NCI-H510A treated with DMSO at 0.1 percent for 48 hours (cell line): ENCODE results near the gene MSI2.
"Not testable (repeated sequence)": the region's sequence is repeated elsewhere in the genome, so short reads cannot be mapped to it uniquely, and the experiment has no call there.

ENCODE experiments used
- DNase-seq: peaks from one replicate; lab custom pipeline; 2025; lab: John Stamatoyannopoulos, UW

Gene MSI2

DNA sequence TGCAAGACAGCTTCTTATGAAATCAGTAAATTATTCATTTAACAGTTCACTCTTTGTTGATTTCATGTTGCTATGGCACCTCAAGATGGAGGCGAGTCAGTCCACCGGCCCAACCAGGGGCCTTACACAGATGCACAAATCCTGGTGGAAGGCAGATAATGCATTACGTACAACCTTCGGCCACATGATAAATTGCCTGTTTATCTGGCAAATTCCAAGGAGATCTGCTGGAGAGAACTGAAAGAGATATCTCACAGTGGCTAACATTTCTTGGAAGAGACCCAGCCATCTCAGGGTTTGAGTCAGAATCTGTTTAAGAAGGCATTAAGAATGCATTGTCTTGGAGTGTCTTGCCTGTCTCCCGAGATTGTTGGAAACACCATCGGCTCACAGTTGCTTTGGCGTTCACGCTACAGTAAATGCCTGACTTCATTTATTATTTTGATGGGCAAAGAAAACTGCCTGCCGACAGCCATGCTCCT is 225.6 kb downstream of the MSI2 start:
- DNase-seq = no peak

DNA sequence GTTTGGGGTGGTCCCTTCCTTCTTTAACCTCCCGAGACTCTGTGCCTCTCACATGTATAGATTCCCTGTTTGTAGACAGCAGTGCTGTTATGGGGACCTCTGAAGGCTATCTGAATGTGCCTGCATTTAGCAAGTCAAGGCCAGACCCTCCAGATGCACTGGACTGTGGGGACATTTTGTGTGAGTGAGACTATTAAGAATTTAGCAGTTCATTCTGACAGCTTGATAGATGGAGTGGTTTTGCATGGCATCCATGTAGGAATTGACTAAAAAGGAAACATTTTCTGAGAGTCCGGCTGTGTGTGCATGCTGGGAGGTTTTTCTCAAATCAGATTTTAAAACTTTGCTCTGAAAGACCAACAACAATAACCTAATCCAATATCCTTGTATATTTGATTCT is 226.3 kb downstream of the MSI2 start:
- DNase-seq = no peak

DNA sequence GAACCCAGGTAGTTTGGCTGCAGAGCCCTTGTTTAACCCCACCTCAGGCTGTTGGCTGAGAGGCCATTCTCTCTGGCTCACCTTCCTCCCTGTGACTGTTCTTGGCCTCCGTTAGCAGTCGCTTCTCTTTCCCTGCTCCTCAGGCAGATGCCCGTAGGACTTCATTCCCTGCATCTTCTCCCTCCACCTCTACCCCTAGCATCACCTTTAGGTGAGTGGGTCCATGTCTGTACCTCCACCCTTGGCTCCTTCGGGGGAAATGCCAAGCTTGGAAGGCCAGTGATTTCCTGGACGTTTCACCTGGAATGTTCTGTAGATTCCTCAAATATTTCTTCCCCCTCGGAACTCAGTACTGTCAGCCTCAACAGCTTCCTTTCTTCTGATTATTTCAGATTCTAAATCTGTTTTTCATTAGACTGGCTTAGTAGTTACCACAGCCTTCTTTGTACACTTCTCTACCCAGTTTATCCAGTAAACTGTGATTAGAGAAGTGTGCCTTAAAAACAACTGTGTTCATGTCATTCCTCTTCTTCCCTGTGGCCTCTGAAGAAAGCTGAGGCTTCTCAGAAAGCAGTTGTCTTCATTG is 227.9 kb downstream of the MSI2 start:
- no peak for DNase-seq

DNA sequence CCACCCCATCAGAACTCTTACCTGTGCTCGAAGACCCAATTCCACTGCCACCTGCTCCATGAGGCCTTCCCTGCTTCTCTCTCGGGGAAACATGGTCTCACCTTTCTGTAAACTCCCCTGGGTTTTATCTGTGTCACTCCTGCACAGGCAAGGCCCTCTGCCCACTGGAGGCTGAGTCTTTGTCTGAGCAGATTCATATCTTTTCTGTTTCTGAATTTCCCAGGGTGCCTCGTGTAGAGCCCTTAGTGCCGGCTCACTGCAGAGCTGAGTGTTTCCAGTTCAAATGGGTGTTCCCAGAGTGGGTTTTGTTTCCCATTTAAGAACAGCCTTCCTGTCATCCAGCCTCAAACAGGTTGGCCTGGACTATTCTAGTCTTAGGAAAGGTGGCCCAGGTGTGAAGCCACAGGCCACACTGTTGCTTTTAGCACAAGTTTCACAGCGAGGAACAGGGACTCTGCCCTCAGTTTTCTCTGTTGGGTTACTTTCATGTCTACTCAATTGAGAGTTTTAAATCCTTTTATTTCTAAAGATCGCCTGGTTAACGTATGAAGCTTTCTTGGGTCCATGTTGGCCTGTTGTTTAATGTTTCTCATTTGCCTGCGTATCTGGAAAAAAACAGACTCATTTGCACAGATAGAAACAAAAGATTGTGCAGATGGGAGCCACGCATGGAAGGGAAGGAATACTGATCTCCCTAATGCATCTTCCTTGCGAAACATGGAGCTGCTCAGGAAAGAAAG is 228.7 kb downstream of the MSI2 start:
- DNase-seq = peak; percentile 85

DNA sequence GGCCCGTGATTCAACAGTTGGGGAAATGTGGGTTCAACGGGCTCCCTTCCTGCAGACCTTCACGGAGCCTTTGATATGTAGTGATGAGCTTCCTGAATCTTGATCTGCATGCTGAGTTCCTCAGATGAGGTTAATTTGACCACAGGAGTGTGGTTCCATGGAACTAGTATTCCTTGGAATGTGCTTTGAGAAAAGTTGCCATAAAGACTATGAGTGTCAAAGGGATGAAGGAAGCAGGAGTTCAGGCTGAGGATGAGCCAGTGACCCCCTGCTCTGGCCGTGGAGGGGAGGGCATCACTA is 229.2 kb downstream of the MSI2 start:
- no peak for DNase-seq

DNA sequence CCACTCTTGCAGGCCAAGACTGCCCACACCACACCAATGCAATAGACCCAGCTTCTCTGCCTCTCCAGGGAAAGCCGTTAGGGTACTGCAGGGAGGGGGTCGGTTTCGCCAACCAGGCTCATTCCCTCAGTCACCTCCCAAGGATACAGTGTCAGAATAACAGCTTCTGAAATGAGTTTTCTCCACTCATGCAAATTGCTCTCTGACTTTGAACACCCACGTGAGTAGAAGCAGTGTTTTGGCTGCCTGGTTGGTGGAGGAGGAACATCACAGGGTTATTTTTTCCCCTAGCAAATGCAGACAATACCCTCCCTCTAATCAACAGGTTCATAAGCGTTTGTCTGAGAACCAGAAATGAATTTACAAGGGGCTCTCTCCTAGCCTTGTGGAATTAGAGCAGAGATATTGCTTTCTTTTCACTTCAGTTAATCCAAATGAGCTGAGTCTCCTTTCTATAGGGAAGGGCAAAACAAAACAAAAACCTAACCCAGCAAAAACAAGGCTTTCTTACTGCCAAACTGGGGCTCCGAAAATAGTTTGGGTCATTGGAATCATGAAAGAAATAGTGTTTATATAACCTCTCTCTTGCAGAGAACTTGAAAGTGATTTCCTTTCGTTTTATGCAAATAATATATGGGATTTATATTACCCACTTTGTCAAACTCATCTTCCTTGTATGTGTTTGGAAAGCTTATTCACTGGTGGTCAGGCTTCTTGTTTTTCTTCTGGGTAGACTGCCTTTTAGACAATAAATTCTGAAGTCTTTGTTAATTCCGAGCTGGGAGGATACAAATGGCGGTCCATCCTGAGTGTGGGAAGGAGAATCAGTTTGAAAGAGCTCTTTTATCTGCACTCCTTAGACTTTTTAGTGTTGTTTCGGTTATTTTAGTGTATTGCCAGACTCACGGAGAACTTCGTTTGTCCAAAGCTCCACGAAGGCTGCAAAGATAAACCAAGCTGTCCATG is 229.9 kb downstream of the MSI2 start:
- DNase-seq = no peak

DNA sequence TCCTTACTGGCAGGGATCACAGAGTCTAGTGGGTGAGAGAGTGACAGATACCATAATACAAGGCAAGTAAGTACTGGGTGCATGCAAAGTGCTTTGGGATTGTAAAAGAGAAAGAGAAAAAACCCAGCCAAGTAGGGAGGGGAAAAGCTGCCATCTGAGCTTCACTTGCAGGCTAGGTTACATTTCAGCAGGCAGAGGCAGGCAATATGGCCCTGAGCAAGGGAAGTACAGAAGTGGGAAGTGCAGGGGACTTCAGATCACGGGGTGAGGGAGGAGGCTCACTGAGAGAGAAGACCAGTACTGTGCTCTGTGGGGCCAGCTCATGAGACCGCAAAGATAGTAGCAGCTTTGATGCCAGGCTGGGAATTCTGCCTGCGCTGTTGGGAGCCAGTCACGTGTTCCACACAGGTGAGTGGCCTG is 230.6 kb downstream of the MSI2 start:
- no peak for DNase-seq

DNA sequence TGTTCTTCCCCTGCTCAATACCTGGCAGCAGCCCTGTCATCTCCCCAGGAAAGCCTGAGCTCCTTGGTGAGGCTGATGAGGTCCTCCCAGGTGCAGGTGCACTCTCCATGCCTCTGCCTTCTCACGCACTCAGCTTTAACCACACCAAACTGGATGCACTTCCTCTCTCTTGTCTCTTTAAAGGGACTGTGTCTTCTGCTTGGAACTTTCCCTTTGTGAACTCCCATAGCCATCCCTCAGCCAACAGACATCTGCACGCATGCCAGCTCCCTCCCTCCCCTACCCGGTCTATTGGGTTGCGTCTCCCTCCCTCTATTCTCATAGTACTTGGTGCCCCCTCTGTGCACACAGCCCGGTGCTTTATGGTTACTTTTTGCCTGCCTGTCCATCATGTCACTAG is 231.2 kb downstream of the MSI2 start:
- peak; percentile 30 for DNase-seq

DNA sequence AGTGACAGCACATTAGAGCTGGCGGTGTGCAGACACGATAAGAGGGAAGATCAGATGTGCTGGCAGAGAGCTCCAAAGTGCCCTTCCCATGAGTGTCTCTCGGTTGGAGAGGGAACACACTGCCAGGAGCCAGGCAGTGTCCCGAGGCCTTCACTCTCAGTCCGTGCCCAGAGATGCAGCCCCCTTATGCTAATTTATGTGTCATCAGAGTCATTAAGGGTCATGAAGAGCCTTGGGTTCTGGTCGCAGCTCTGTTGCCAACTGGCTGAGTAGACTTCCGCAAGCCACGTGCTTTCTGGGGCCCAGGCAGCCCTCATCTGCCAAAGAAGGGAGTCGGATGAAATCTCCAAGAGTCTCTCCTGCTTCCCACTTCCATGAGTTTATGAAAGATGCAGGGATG is 232.5 kb downstream of the MSI2 start:
- peak; percentile 34 for DNase-seq

DNA sequence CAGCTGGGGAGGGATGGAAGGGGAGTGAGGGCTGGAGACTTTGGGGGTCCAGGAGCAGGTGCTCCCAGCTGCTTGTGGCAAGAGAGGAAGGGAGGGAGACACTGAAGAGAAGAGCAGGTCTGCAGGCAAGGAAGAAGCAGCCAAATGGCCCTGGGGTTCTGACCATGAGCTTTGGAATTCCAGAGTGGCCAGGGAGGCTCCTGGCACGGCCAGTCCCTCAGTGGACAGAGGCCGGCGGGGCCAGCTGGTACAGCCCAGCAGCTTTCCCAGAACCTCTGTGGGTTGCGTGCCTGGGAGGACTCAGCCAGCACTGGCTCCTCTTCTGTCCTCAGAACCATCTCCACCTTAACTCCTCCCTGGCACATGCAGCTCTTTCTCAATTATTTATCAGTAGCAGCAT is 233.0 kb downstream of the MSI2 start:
- DNase-seq = no peak

DNA sequence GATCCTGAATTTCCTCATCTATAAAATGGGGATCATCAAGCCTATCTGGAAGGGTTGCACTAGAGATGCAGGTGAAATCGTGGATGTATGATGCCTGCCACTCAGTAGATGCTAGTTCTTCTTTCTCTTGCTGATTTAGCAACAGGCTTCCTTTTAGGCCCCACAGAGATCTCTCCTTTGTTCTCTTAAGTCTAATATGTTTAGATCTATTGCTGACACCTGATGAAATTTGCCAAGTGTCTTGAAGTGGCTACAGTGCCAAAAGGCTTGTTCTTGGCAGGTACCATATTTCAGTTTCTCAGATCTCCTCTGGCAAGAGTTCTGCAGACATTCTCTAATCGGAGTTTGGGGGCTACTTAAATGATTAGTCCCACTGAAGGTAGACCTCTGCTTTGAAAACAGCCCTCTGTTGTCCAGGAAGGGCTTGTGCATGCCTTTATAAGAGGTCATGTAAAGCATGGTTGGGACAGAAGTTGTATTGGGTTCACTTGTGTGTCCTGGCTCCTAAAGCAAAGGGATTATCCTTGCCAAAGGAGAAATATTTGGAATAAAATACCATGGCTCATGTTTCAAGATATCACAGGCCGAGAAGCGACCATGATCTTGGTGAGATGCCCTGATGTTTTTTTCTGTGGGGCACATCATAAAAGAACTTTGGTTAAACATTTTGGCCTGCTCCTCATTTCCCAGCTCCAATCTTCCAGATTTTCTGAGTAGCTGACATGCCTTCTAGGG is 234.0 kb downstream of the MSI2 start:
- no peak for DNase-seq

DNA sequence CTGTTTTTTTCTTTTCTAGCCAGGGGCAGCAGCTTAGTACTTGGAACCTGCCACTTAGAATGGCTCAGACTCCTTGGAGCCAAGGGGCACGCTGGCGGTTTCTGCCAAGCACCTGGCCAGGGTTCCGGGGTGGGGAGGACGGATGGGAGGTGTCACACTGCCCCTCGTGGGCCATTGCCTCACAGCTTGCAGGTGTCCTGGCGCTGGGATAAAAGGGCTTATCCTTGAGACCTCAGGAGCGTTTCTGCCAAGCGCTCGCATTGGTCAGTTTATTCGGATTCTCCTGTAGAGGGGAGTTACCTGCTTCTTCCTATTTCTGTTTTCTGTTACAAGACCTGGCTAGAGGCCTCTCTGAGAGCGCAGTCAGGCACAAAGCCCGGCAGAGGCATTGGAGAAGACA is 234.6 kb downstream of the MSI2 start:
- DNase-seq = no peak

DNA sequence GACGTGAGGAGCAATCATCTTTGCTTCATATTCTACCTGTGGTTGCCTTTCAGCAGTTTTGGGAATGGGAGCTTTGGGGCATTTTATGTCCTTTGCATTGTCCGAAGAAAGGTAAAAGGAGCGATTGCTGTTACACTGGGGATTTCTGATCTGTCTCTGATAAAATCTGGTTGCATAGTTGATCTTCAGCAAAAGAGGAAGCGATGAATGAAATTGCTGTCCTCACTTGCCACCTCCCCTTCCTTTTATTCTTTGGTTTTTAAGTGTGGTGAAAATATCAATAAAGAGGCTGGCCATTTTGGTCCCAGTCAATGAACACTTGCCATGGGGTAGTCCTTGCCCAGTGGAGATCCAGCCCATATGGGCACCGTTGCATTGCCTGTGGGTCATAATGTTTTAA is 236.8 kb downstream of the MSI2 start:
- DNase-seq = no peak

DNA sequence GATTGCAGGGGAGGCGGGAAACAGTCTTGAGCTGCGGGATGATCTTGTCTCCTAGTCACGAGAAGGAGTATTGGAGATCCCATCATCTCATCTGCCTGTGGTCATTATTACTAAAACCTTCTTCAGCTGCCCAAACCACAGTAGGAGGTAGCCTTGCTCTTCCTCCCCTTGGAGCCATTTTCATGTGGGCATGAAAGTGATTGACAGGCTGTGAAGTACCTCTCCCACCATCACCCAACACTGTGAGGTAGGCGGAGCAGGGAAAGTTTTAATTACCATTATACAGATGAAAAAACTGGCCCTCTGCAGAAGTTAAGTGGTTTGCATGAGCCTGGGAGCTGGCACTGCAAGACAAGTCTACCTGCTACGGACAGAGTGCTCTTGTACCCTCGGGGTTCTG is 237.3 kb downstream of the MSI2 start:
- no peak for DNase-seq

DNA sequence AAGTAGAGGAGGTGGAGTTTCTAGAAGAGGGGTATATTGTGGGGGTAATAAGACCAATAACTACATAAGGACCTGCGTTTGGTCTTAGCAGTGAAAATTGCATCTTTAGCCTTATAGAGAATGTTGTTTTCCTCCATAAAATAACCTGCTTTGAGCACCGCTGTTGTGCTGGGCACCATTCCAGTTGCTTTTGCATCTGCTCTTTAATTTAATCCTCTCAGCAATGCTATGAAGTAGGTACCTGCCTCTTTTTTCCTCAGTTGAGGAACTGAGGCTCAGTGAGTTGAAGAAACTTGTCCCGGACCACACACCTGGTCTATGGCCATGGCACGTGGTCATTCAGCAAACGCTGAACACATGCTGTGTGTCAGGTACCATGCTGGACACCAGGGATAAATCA is 238.1 kb downstream of the MSI2 start:
- DNase-seq = no peak

DNA sequence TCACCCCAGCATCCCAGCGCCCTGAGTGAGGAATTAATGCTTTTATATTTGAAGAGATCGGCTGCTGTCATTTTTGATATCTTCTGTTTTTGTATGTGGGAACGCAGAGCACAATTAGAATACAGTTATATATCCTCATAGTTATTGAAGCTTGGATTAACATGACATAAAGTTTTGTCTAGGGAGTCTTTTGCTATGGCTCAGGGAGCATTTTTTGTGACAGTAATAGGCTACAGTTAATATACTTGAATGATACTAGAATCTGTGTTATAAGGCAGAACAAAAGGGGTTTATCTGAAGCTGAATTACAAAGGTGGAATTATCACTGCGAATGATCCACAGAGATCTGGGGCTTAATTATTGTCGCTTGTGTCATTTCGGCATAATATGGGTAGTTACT is 239.4 kb downstream of the MSI2 start:
- no peak for DNase-seq

DNA sequence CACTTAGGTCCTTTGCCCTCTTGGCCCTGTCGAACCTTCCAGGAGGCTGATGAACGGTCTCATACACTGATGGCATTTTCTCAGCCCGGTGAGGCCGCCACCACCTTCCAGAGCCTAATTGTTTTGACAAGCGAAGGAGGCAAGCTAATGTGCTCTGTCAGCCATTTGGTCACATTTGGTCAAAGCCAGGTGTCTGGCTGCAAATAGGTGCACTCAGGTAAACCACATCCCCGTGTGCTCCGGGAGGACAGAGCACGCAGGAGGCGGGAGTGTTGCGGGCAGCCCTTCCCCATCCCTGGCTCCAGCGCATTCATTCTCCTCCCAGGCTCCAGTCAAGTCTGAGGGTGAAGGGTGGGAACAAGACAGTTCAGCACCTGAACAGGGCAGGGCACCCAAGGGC is 240.1 kb downstream of the MSI2 start:
- DNase-seq = no peak

DNA sequence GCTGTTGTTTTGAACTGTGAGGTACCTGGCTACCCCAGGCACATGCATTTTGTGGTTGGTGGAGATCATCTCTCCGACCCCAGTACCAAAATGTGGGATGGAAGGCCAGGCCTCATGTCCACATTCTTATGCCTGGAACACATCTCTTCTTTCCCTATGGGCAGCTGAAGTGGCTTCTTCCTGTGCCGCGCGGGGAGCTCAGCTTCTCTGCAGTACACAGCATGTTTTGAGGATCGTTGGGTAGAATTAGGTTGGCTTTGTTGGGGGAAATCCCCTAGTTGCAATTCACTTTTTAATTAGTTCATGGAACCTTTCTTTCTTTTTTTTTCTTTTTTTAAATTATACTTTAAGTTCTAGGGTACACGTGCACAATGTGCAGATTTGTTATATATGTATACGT is 242.1 kb downstream of the MSI2 start:
- DNase-seq = peak; percentile 66

DNA sequence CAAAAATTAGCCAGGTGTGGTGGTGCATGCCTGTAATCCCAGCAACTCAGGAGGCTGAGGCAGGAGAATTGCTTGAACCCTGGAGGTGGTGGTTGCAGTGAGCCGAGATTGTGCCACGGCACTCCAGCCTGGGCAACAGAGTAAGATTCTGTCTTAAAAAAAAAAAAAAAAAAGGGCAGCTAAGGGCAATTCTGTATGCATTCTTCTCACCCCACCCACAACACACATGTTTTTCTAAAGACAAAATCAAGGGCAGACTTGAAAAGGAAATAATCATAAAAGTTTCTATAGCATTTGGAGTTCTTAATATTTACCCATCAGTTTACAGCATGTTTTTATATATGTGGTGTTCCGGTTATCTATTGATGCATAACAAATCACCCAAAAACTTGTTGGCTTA is 242.9 kb downstream of the MSI2 start:
- not testable (repeated sequence) for DNase-seq

DNA sequence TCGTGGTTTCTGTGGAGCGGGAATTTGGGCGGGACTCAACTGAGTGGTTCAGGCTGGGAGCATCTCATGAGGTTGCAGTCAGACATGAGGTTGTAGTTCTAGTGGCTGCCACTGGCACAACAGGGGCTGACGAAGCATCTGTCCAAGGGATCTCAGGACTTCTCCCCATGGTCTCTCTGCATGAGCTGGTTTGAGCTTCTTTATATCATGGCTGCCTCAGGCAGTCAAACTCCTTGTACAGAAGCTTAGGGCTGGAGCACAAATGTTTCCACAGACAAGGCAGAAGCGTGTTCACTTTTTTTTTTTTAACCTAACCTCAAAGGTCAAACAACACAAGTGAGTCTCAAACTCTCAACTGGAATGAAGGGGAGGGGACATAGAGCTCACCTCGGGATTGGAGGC is 243.3 kb downstream of the MSI2 start:
- peak; percentile 62 for DNase-seq

DNA sequence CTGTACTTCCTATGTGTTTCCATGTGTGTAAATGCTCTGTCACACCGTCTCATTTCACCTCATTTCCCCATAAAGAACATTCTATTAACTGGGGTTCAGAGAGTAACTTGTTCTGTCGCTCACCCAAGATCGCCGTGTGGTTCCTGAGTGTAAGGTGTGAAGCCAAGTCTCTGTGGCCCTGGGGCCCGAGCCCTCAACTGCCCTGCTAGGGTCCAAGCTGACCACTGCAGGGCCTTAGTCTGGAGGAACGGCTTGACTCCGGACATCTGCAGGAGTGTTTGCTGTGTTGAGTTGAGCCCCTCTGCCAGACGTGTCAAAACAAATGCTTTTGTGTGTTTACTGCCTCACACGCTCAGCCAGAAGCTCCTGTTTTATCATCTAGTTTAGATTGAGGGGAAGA is 244.7 kb downstream of the MSI2 start:
- DNase-seq = no peak

DNA sequence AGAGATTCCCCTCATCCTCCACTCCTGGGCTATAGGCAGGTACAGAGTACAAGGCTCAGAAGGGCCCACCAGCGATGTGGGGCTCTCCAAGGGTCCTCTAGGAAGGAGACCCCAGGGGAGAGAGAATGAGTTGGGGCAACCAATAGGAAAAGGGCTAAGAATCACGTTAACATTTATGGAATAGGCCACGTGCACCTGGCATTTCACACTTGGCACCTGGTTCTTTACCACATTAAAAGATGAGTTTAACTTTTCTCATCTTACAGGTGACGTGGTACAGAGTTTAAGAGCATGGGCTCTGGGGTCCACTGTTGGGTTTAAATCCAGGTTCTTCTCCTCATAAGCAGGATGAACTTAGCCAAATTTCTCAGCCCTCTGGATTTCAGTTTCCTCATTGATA is 245.7 kb downstream of the MSI2 start:
- no peak for DNase-seq
